NB4 (cell line): ENCODE data around the gene HAPLN3.

Source experiments
- CTCF ChIP-seq: IDR thresholded peaks from one replicate; pipeline ENCODE4 v1.5.1; 2012; ENCODE audit warnings: low read depth, low read length
- MYC ChIP-seq: IDR thresholded peaks from 2 replicates; pipeline ENCODE4 v1.6.1; 2011; ENCODE audit warnings: low read depth, low read length
- POLR2A ChIP-seq: IDR thresholded peaks from 2 replicates; pipeline ENCODE4 v1.6.1; 2011; ENCODE audit warnings: mild to moderate bottlenecking; ENCODE audit not compliant: insufficient read length; ENCODE audit errors: extremely low read depth

GRCh38 chr15:88842156-88842555 lies 53.2 kb downstream of the HAPLN3 start:
- TF ChIP-seq CTCF = no peak
- no peak for TF ChIP-seq POLR2A
- no peak for TF ChIP-seq MYC
